ENCODE data around the gene PDE8A.

GRCh38 chr15:85036716-85037115 is 55.1 kb downstream of the PDE8A start:
- TF ChIP-seq, protein P1, sequence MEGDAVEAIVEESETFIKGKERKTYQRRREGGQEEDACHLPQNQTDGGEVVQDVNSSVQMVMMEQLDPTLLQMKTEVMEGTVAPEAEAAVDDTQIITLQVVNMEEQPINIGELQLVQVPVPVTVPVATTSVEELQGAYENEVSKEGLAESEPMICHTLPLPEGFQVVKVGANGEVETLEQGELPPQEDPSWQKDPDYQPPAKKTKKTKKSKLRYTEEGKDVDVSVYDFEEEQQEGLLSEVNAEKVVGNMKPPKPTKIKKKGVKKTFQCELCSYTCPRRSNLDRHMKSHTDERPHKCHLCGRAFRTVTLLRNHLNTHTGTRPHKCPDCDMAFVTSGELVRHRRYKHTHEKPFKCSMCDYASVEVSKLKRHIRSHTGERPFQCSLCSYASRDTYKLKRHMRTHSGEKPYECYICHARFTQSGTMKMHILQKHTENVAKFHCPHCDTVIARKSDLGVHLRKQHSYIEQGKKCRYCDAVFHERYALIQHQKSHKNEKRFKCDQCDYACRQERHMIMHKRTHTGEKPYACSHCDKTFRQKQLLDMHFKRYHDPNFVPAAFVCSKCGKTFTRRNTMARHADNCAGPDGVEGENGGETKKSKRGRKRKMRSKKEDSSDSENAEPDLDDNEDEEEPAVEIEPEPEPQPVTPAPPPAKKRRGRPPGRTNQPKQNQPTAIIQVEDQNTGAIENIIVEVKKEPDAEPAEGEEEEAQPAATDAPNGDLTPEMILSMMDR (conservative IDR thresholded peaks at IDR 0.05; ENCODE audit: low read length), result no peak
- no peak for TF ChIP-seq EZH2phosphoT487 (IDR thresholded peaks at IDR 0.05; ENCODE audit: borderline replicate concordance, low read depth, low read length)
